Measurements from ENCODE around the gene VGLL4. TPM values are rescaled to one million over a fixed set of nuclear protein-coding genes. Genes with fewer than 3 reads are reported as not detected.

The VGLL4 gene
- total RNA-seq, 4 donors from 2014 or later = 59.5 to 117 (median 80.9) TPM

DNA sequence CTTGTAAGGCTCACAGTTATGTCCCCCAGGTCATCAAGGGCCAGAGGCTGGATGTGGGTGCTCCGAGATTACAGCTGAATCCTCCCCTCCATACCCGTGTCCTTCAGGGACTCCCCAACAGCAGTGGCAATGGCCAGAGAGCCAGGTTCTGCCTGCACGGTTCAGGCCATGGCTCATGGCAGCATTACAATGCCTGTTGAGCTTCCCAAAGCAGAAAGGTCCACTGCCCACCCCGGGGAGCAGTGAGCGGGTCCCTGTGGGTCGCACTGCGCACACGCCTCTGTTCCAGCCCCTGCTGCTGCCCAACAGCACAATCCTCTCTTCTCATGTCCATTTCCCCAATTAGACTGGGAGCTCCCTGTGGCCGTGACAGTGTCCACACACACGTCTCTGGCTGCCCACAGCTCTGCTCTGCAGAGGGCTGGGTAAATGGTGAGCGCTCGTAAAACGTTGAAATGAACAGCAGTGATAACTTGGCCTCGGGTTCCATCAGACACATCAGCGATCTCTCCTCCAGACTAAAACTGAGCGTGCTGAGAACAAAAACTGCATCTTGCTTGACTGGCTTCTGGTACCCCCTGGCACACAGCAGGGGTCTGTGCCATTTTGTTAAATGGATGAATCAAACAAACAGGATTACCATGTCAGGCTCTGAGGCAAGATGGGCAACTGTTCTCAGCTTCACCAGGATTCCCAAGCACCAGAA lies 80.4 kb downstream of the VGLL4 start:
- intact Hi-C loops (cut with DNase I; ENCODE audit: low total_unique reads) = no loop called here
- DNase-seq (ENCODE audit: low spot score in 2 of 2) = no peak

DNA sequence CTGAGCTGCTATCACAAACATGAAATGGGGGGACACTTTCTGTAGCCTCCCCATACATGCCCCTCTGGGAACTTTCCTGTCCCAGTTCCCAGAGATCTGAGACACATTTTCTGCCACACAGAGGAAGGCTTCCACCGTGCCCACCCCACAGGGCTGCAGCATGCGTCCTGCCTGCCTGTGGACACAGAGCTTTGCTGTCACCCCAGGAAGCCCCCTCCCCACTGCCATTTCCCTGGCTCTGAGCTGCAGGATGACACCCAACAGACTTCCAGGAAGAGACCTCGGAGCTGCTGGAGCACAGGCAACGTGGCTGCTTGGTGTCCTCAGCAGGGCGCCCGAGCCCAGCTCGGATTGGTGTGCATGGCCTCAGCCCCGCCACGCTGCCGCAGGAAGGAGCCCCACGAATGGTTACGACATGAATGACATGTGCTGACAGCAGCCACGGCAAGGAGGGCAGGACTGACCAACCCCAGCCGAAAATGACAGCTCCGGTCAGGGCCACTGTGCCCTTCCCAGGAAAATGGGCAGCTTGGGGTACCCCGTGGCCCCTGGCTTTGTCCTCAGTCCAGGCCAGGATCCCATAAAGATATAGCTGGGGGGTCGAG lies 81.3 kb downstream of the VGLL4 start:
- H3K4me3 ChIP-seq (ENCODE audit: low read depth, poor library complexity, severe bottlenecking) = no peak overlapping the region
- 84 to 91% methylated on average over 15 to 17 of the region's 17 CpGs for WGBS, 2 donors
- intact Hi-C loops (cut with DNase I; ENCODE audit: low total_unique reads) = no loop called here
- DNase-seq (ENCODE audit: low spot score in 2 of 2) = no peak
- TF ChIP-seq CTCF (IDR thresholded peaks at IDR 0.05) = no peak
- TF ChIP-seq POLR2A (IDR thresholded peaks at IDR 0.05) = no peak

More for the DNA sequence above, 80.4 kb downstream of the VGLL4 start:
- TF ChIP-seq POLR2A (IDR thresholded peaks at IDR 0.05) (no peak), CTCF (IDR thresholded peaks at IDR 0.05) (no peak)
- H3K4me3 ChIP-seq (ENCODE audit: low read depth, poor library complexity, severe bottlenecking) = no peak overlapping the region
- WGBS, 2 donors = 87 to 93% methylated on average over 14 to 16 of the region's 16 CpGs

GRCh38 chr3:11560746-11561145 lies 83.0 kb downstream of the VGLL4 start:
- no peak for DNase-seq (ENCODE audit: low spot score in 2 of 2)
- intact Hi-C loops (cut with DNase I; ENCODE audit: low total_unique reads) = no loop called here
- no peak overlapping the region for H3K4me3 ChIP-seq (ENCODE audit: low read depth, poor library complexity, severe bottlenecking)
- 87 to 89% methylated on average over 12 of the region's 12 CpGs for WGBS, 2 donors
- TF ChIP-seq POLR2A (IDR thresholded peaks at IDR 0.05) (no peak), CTCF (IDR thresholded peaks at IDR 0.05) (no peak)

GRCh38 chr3:11559816-11560633 lies 83.7 kb downstream of the VGLL4 start:
- 65 to 69% methylated on average over 15 of the region's 15 CpGs for WGBS, 2 donors
- no peak overlapping the region for H3K4me3 ChIP-seq (ENCODE audit: low read depth, poor library complexity, severe bottlenecking)
- TF ChIP-seq CTCF (IDR thresholded peaks at IDR 0.05) (no peak), POLR2A (IDR thresholded peaks at IDR 0.05) (no peak)
- intact Hi-C loops (cut with DNase I; ENCODE audit: low total_unique reads) = no loop called here
- no peak for DNase-seq (ENCODE audit: low spot score in 2 of 2)

- TF ChIP-seq POLR2A (IDR thresholded peaks at IDR 0.05) = no peak
- no peak for TF ChIP-seq CTCF (IDR thresholded peaks at IDR 0.05)
- WGBS, 2 donors = 83 to 85% methylated on average over 32 to 35 of the region's 37 CpGs
Observed at GRCh38 chr3:11558918-11559815, 84.5 kb downstream of the VGLL4 start.

More at GRCh38 chr3:11558918-11559815, 84.5 kb downstream of the VGLL4 start:
- intact Hi-C loops (cut with DNase I; ENCODE audit: low total_unique reads) = no loop called here
- no peak for DNase-seq (ENCODE audit: low spot score in 2 of 2)
- H3K4me3 ChIP-seq (ENCODE audit: low read depth, poor library complexity, severe bottlenecking) = no peak overlapping the region

Data from lower leg skin (tissue), 4 donors.